NCI-H524 (cell line): Measurements from ENCODE around the gene OLFML2B.
"Not testable (repeated sequence)": the region's sequence is repeated elsewhere in the genome, so short reads cannot be mapped to it uniquely, and the experiment has no call there.

Source experiments
- DNase-seq, 2 experiments: peaks; one replicate each; lab custom pipeline; 2025; lab: John Stamatoyannopoulos, UW

Gene OLFML2B

GRCh38 chr1:162035241-162035640, 11.6 kb upstream of the OLFML2B start:
- DNase-seq, result no peak

- DNase-seq, result no peak
Observed at GRCh38 chr1:162033428-162033827, 9.8 kb upstream of the OLFML2B start.

- no peak for DNase-seq
Observed at GRCh38 chr1:162030759-162031280, 7.2 kb upstream of the OLFML2B start.

GRCh38 chr1:162029157-162029556, 5.5 kb upstream of the OLFML2B start:
- no peak for DNase-seq

GRCh38 chr1:162028726-162029125, 5.1 kb upstream of the OLFML2B start:
- no peak for DNase-seq

GRCh38 chr1:162026881-162027280, 3.2 kb upstream of the OLFML2B start:
- DNase-seq, result no peak

GRCh38 chr1:162025541-162025940, 1.9 kb upstream of the OLFML2B start:
- DNase-seq, result no peak

- no peak for DNase-seq
Observed at GRCh38 chr1:162023181-162023546, 505 bp downstream of the OLFML2B start.

GRCh38 chr1:162022626-162023025, 1.0 kb downstream of the OLFML2B start:
- DNase-seq, result peak in 1 of 2 experiments; percentile 45

GRCh38 chr1:162021124-162021523, 2.5 kb downstream of the OLFML2B start:
- DNase-seq, result no peak

- no peak for DNase-seq
Observed at GRCh38 chr1:162020150-162020549, 3.5 kb downstream of the OLFML2B start.

GRCh38 chr1:162019446-162019845, 4.2 kb downstream of the OLFML2B start:
- peak; percentile 15 to 56 for DNase-seq

- peak; percentile 60 to 88 for DNase-seq
Observed at GRCh38 chr1:162019006-162019405, 4.7 kb downstream of the OLFML2B start.

- no peak for DNase-seq
Observed at GRCh38 chr1:162018418-162018817, 5.3 kb downstream of the OLFML2B start.

- not testable (repeated sequence) for DNase-seq
Observed at GRCh38 chr1:162017791-162018190, 5.9 kb downstream of the OLFML2B start.

- DNase-seq, result no peak
Observed at GRCh38 chr1:162016631-162017030, 7.0 kb downstream of the OLFML2B start.

- DNase-seq, result no peak
Observed at GRCh38 chr1:162015196-162015595, 8.5 kb downstream of the OLFML2B start.

- DNase-seq, result no peak
Observed at GRCh38 chr1:162014202-162014601, 9.5 kb downstream of the OLFML2B start.

GRCh38 chr1:162013289-162013688, 10.4 kb downstream of the OLFML2B start:
- DNase-seq, result no peak

GRCh38 chr1:162011337-162012012, 12.2 kb downstream of the OLFML2B start:
- peak; percentile 95 to 97 for DNase-seq

GRCh38 chr1:162010175-162010506, 13.5 kb downstream of the OLFML2B start:
- DNase-seq, result peak in 1 of 2 experiments; percentile 37

GRCh38 chr1:162009501-162010174, 14.0 kb downstream of the OLFML2B start:
- DNase-seq, result no peak

GRCh38 chr1:162008799-162009198, 14.9 kb downstream of the OLFML2B start:
- DNase-seq, result no peak

- no peak for DNase-seq
Observed at GRCh38 chr1:162007466-162007865, 16.2 kb downstream of the OLFML2B start.
